ENCODE results near the gene ENOPH1.
"Not testable (repeated sequence)": the region's sequence is repeated elsewhere in the genome, so short reads cannot be mapped to it uniquely, and the experiment has no call there.

The ENOPH1 gene

GRCh38 chr4:82430193-82430963 lies at the start of gene ENOPH1, which contains the start of gene HNRNPDL:
TSS of gene ENOPH1 (plus strand) at chr4:82430590. CDS start at chr4:82430830, 240 bp downstream.
TSS of gene HNRNPDL (minus strand) at chr4:82430462. CDS start at chr4:82429690, 772 bp downstream.
- peak; percentile 92 for DNase-seq

DNA sequence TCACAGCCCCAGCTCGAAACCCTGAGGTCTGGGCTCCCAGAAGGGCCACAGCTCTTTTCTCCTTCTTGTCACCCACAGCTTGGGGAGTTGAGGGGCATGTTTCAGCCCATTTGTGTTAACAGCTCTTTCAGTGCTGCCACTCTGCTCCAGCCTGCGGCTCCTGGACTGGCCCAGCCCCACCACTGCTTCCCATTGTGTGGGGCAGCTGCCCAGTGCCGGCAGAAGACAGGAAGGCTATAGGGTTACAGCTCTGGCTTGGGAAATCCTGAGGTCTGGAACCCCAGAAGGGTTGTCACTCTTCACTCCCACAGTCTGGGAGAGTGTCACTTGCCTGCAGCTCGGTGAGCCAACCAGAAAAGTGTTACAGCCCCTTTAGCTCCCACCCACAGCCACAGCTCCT lies 49.6 kb upstream of the ENOPH1 start:
- DNase-seq = no peak

- DNase-seq = no peak
Measured at GRCh38 chr4:82381235-82381634, 49.2 kb upstream of the ENOPH1 start.

DNA sequence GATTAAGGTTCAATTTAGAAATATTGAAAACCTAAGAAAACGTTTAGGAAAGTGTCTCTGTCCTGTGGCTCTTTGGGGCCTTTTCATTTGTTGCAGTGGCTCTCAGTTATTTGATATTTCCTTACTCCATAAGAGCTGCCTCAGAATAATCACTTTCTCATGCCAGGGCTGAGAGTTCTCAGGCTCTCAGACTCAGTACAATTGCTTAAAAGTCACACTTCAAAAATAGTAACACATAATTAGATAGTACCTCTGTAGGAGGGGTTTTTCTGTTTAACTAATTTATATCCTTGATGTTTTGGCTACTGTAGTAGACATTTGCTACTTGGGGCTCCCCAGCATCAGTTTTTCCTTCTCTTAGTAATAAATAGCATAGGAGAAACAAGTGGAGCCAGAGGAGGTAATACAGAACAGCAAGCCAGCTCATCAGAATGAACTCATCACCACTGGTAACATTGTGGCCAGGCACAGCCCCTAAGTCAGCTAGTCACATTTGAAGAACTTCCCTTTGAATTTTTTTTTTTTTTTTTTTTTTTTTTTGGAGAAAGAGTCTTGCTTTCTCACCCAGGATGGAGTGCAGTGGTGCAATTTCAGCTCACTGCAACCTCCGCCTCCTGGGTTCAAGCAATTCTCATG lies 48.6 kb upstream of the ENOPH1 start:
- DNase-seq = no peak

DNA sequence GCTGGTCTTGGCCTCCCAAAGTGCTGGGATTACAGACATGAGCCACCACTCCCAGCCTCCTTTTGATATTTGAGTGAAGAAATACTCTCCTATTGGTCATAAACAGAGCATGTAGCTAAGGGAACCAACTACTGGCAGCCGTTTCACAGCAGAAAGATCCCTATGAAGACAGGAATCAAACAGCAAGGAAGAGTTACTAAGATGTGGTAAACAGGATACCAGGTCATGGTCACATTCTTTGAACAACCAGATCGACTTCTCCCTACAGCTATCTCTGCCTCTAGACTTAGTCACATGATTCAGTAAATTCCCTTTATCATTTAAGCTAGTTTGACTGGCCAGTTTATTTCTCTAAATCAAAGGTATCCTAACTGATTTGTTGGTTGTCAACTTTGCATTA lies 47.6 kb upstream of the ENOPH1 start:
- DNase-seq = no peak

- DNase-seq = not testable (repeated sequence)
Measured at GRCh38 chr4:82386312-82386711, 44.1 kb upstream of the ENOPH1 start.

- DNase-seq = no peak
Measured at GRCh38 chr4:82388405-82388804, 42.0 kb upstream of the ENOPH1 start.

- DNase-seq = not testable (repeated sequence)
Measured at GRCh38 chr4:82390061-82390460, 40.3 kb upstream of the ENOPH1 start.

GRCh38 chr4:82394896-82395295 lies 35.5 kb upstream of the ENOPH1 start:
- no peak for DNase-seq

- no peak for DNase-seq
Measured at GRCh38 chr4:82397527-82397926, 32.9 kb upstream of the ENOPH1 start.

DNA sequence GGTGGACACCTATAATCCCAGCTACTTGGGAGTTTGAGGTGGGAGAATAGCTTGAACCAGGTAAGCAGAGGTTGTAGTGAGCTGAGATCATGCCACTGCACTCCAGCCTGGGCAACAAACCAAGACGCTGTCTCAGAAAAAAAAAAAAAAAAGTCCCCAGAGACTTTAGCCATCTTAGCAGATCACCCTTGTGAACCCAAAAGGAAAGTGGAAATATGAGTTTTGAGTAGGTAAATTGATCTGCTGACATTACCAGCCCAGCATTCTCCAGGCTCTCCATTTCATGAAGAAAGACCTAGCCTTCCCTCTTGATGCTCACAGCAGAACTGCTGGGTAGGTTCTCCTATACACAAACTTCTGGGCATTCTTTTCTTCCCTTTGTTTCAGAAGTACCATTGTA lies 32.1 kb upstream of the ENOPH1 start:
- no peak for DNase-seq

DNA sequence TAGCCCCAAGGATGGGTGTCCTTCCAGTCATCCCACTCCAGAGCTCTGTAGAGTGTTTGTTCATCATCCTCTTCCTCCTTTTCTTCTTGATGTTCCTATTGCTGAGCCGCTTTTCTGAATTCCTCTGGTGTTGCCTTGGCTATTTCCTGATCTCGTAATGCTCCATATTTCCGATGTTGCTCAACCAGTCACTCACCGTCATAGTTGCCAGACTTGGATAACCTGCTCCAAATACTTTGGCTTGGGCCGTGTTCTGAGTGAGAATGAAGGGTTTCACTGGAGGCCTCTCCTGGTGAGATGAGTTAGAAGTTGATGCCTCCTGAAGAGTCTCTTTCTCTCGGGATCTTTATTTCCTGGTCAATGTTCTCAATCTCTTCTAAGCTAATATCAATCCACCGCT lies 28.8 kb upstream of the ENOPH1 start:
- no peak for DNase-seq

DNA sequence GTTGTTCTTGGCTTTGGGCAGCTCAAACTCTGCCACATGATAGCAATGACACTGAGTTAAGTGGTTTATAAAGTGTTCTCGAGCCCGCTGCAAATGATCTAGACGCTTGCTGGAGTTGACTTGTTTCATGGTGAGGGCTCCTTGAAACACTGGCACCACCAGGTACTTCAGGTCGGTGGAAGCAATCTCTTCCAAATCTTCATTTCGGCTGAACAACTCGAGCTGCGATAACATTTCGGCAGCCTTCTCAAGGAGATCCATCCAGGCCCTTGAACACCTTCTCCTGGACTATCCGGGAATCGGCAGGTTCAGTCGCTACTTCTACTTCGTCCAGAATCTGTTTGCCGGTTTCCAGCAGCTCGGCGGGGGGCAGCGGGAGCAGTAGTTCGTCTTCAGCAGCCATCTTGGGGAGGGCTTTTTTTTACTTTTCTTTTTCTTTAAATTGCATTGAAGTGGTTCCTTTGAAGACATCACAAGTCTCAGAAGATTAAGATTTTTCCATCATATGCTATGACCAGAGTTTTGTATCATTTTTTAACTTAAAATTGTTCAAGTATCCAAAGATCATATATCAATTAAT lies 28.1 kb upstream of the ENOPH1 start:
- DNase-seq = no peak

DNA sequence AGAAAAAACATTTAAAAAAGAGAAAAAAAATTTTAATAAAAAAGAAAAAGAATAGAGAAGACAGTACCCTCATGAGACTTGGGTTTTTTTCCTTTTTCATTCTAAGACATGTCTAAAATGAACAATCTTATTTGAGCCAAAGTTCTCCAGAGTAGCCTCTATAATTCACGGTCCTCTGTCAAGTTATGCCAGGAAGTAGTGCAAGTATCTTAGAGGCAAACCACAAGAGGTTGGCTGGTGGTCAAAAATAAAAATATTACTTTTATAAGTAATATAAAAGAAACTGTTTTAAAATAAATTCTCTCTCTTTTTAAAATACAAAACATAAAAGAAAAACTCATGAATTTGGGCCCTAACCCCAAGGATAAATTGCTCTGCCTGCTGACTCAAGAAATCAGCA lies 26.7 kb upstream of the ENOPH1 start:
- DNase-seq = no peak

DNA sequence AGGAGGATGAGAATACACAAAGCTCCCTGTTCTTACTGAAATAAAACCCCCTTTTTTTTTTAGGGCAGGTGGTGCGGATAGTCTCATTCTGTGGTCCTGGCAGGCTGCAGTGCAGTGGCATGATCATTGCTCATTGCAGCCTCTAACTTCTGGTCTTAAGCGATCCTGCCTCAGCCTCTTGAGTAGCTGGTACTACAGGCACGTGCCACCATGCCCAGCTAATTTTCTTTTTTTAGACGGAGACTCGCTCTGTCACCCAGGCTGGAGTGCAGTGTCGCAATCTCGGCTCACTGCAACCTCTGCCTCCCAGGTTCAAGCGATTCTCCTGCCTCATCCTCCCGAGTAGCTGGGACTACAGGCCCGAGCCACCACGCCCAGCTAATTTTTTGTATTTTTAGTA lies 15.3 kb upstream of the ENOPH1 start:
- not testable (repeated sequence) for DNase-seq

DNA sequence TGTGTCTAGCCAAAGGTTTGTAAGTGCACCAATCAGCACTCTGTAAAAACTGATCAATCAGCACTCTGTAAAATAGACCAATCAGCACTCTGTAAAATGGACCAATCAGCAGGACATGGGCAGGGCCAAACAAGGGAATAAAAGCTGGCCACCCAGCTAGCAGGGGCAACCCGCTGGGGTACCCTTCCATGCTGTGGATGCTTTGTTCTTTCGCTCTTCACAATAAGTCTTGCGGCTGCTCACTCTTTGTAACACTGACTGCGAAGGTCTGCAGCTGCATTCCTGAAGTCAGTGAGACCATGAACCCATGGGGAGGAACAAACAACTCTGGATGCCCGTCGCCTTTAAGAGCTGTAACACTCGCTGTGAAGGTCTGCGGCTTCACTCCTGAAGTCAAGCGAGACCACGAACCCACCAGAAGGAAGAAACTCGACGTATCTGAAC lies 14.4 kb upstream of the ENOPH1 start:
- DNase-seq = no peak

DNA sequence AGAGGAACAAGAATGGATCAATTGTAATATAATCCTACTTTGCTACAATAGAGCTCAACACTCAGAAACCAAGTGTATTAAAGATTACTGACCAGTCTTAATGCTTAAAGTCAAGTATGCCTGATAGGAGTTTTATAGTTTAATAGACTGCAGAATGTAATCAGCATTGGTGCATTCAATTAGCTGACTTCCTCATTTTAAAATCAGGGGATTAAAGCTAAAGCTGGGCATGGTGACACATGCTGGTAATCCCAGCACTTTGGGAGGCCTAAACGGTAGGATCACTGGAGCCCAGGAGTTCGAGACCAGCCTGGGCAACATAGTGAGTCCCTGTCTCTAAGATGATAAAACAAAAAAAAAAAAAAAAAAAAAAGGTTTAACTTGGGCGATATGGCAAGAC lies 10.9 kb upstream of the ENOPH1 start:
- no peak for DNase-seq

- DNase-seq = no peak
Measured at GRCh38 chr4:82421796-82422560, 8.4 kb upstream of the ENOPH1 start.

DNA sequence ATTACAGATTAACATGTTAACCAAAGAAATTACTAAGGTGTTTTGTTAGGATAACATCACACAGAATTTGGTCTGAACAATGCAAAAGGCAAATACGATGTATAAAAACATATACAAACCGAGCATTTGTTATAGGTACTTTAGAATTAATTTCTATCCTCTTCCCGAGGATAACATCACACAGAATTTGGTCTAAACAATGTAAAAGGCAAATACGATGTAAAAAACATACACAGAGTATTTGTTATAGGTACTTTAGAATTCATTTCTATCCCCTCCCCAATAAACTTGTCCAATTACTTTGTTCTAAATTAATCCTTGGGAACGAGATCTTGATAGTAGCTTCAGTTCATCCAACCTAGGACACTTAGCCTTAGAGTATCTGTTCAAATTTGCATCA lies 7.8 kb upstream of the ENOPH1 start:
- no peak for DNase-seq

- DNase-seq = no peak
Measured at GRCh38 chr4:82423245-82424054, 6.9 kb upstream of the ENOPH1 start.

DNA sequence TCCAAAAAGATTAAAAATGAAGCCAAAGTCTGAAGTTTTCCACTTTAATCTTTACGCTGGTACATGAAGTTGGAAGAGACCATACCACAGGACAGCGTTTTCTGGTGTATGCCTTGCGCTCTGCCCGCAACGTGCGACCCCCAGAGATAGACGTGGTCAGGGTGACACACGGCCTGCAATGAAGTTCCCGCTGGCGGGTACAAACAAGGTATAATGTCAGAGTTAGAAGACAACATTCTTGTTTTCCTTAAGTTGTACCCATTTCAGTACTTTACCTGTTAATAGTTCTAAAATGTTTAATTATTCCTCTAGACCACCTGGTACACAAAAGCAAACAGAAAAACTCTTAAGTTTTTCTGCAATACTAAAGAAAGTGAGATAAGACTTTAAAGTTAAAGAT lies 4.9 kb upstream of the ENOPH1 start:
- no peak for DNase-seq

- no peak for DNase-seq
Measured at GRCh38 chr4:82428526-82428968, 1.8 kb upstream of the ENOPH1 start.
